OCI-LY7 (cell line): ENCODE results near the gene GRM4. TPM values are rescaled to one million over a fixed set of nuclear protein-coding genes. Genes with fewer than 3 reads are reported as not detected.

Experiments
- BruUV-seq: library from RNA; stranded (reverse); fragments of 400-500 nt; replicated peaks from 2 replicates; lab custom pipeline; 2021; lab: Mats Ljungman, UMichigan
- CTCF ChIA-PET: fragments of 300-600 bp; sonication (Branson Sonifier 250); formaldehyde crosslinking; loops from one replicate; lab custom pipeline; 2022; ENCODE audit warnings: antibody characterized with exemption; ENCODE audit not compliant: unreplicated experiment; lab: Charles Lee
- POLR2A ChIA-PET: fragments of 300-600 bp; sonication (Branson Sonifier 250); formaldehyde crosslinking; loops from one replicate; lab custom pipeline; 2022; ENCODE audit warnings: antibody characterized with exemption; lab: Charles Lee
- DNase-seq: peaks from one replicate; pipeline ENCODE4 v3.0.0-alpha.2; 2015; ENCODE audit warnings: low spot score
- H2AFZ ChIP-seq: fragments of 200-600 bp; sonication (generic), shearing (Covaris generic); 2 replicates; pipeline ENCODE4 v1.6.1; 2014; ENCODE audit warnings: mild to moderate bottlenecking, antibody characterized with exemption, low read length, moderate library complexity
- H3K27ac ChIP-seq: fragments of 200-600 bp; sonication (generic); 2 replicates; pipeline ENCODE4 v1.5.1; 2014; ENCODE audit warnings: mixed run types, low read depth, mild to moderate bottlenecking, moderate library complexity, low read length, inconsistent platforms; ENCODE audit not compliant: poor library complexity, severe bottlenecking
- H3K36me3 ChIP-seq: fragments of 200-600 bp; sonication (generic); 2 replicates; pipeline ENCODE4 v1.6.1; 2014; ENCODE audit warnings: mild to moderate bottlenecking, antibody characterized with exemption, low read length, moderate library complexity, mixed read lengths; ENCODE audit not compliant: insufficient read depth
- H3K4me1 ChIP-seq: fragments of 200-600 bp; sonication (generic); 2 replicates; pipeline ENCODE4 v1.5.1; 2014; ENCODE audit warnings: mild to moderate bottlenecking, low read length; ENCODE audit not compliant: insufficient read depth, poor library complexity, severe bottlenecking
- H3K4me2 ChIP-seq: fragments of 200-600 bp; sonication (generic); 2 replicates; pipeline ENCODE4 v1.6.1; 2014; ENCODE audit warnings: mild to moderate bottlenecking, low read length
- H3K4me3 ChIP-seq: fragments of 200-600 bp; sonication (generic); 2 replicates; pipeline ENCODE4 v1.5.1; 2014; ENCODE audit warnings: mild to moderate bottlenecking, low read depth, low read length; ENCODE audit not compliant: poor library complexity, severe bottlenecking
- H3K79me2 ChIP-seq: fragments of 200-600 bp; sonication (generic); 2 replicates; pipeline ENCODE4 v1.6.1; 2016; ENCODE audit warnings: low read depth, mild to moderate bottlenecking, low read length, moderate library complexity, mixed read lengths; ENCODE audit not compliant: insufficient read depth
- H3K9me2 ChIP-seq: fragments of 200-600 bp; sonication (generic); 2 replicates; pipeline ENCODE4 v1.6.1; 2016; ENCODE audit warnings: mild to moderate bottlenecking, low read length, mixed read lengths; ENCODE audit not compliant: insufficient read depth
- H3K9me3 ChIP-seq: fragments of 200-600 bp; sonication (generic); 2 replicates; pipeline ENCODE4 v1.6.1; 2014; ENCODE audit warnings: mild to moderate bottlenecking, mixed run types, low read length, mixed read lengths
- H4K20me1 ChIP-seq: fragments of 200-600 bp; sonication (generic); 2 replicates; pipeline ENCODE4 v1.6.1; 2014; ENCODE audit warnings: mild to moderate bottlenecking, antibody characterized with exemption, low read length, moderate library complexity, mixed read lengths; ENCODE audit not compliant: insufficient read depth
- EZH2phosphoT487 ChIP-seq: fragments of 200-600 bp; sonication (generic); IDR thresholded peaks from 2 replicates; pipeline ENCODE4 v1.6.1; 2018; ENCODE audit warnings: low read depth, borderline replicate concordance, mild to moderate bottlenecking, mixed run types, antibody characterized with exemption, low read length, moderate library complexity, mixed read lengths
- intact Hi-C: fragments of 100-400 bp; cut with micrococcal nuclease; formaldehyde crosslinking; loops from one replicate; pipeline ENCODE4 v1.10.0; 2022; ENCODE audit not compliant: unreplicated experiment
- total RNA-seq, 2 experiments: library from RNA; depleted of rRNA in 1 of 2; stranded (reverse); fragments of >200 nt in 1 of 2; shearing (Covaris generic) in 1 of 2; gene quantifications; 2 replicates each; pipeline ENCODE4 v1.2.3, GENCODE V29; 2014 to 2022
- TF ChIP-seq, protein P1 (sequence below): fragments of 200-600 bp; sonication (generic); conservative IDR thresholded peaks from 2 replicates; pipeline ENCODE4 v1.5.1; 2014; ENCODE audit warnings: mild to moderate bottlenecking, antibody characterized with exemption, low read length, moderate library complexity, mixed read lengths

Gene GRM4
- total RNA-seq, 2 experiments from 2014 or later: 0.73 to 1.3 TPM

DNA sequence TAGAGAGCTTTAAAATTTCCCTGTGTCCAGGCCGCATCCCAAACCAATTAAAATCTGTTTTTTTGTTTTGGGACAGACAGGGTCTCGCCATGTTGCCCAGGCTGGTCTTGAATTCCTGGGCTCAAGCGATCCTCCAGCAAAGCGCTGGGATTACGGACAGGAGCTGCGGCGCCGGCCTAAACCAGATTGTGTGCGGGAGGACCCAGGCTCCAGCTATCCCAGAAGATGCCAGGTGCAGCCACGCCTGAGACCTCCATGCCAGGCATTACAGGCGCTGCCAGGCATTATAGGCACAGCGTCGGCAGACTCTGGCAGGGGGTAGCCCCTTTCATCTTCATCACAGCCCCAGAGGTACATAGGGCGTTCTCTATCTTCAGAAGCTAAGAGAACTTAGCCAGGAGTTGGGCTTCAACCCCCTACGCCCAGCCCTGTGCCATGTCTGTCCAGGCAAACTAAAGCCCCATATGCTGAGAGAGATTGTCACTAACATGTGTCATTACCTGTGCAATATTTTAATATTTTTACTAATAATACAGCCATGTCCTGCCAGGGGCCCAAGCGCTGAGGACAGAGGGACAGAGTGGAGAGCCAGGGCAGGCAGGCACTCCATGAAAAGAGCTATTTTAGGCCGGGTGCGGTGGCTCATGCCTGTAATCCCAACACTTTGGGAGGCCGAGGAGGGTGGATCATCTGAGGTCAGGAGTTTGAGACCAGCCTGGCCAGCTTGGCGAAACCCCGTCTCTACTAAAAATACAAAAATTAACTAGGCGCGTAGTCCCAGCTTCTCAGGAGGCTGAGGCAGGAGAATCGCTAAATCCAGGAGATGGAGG lies 9.8 kb upstream of the GRM4 start:
- Histone ChIP-seq H3K4me2 (no peak overlapping the region), H3K4me3 (no peak overlapping the region), H3K36me3 (no peaks in the 10 kb centered on the region), H3K4me1 (peaks cover 10% of the 10 kb centered on the region), H2AFZ (no peak overlapping the region), H3K9me2 (no peaks in the 10 kb centered on the region), H3K9me3 (no peaks in the 10 kb centered on the region), H3K79me2 (no peaks in the 10 kb centered on the region), H3K27ac (no peak overlapping the region), H4K20me1 (no peaks in the 10 kb centered on the region)
- no TSS peak for BruUV-seq
- POLR2A ChIA-PET: no interaction called here
- CTCF ChIA-PET: interaction anchor here (1.0 to 1.2 kb wide), 3 partner anchors 102 to 313 kb away, joined by 3 to 5 read pairs (median 3); no protein-coding TSS in a partner anchor
- intact Hi-C loops: loop anchor here (10.0 kb wide), 2 partner anchors 201 to 411 kb away; partner anchors contain the start of gene IP6K3
- DNase-seq: no peak
- TF ChIP-seq, protein P1, sequence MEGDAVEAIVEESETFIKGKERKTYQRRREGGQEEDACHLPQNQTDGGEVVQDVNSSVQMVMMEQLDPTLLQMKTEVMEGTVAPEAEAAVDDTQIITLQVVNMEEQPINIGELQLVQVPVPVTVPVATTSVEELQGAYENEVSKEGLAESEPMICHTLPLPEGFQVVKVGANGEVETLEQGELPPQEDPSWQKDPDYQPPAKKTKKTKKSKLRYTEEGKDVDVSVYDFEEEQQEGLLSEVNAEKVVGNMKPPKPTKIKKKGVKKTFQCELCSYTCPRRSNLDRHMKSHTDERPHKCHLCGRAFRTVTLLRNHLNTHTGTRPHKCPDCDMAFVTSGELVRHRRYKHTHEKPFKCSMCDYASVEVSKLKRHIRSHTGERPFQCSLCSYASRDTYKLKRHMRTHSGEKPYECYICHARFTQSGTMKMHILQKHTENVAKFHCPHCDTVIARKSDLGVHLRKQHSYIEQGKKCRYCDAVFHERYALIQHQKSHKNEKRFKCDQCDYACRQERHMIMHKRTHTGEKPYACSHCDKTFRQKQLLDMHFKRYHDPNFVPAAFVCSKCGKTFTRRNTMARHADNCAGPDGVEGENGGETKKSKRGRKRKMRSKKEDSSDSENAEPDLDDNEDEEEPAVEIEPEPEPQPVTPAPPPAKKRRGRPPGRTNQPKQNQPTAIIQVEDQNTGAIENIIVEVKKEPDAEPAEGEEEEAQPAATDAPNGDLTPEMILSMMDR: no peak
- TF ChIP-seq EZH2phosphoT487: no peak

DNA sequence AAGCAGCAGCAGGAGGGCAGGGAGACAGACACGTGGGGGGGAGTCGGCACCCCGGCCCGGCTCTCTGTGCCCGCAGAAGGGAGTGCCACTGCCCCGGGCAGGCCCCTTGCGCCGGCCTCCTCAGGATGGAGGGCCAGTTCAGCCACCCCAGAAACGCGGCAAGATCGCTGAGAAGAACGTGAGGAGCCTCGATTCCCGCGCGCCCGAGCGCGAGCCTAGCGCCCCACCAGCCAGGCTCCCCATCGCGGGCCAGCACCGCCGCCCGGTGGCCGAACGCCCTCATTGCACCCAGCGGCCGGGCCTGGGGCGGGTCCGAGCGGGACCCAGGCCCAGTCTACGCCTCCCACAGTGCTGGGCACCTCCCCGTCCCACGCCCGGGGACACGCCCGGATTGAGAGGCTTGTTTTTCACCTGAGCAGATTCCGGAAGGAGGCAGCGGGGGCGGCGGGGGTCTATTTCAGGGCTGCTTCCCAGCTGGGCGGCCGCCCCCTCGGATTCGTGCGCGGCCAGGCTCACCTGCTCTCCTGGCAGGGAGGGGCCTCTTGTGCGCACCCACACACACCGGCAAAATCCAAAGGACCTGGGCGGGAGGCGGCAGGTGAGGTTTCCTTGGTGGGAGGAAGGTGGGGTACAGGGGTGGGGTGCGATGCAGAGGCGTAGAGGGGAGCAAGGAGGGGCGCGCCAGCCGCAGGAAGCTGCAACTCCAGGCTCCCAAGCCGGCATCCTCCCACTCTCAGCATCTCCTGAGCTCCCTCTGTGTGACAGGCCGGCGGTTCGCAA lies 9.0 kb upstream of the GRM4 start:
- no peaks in the 10 kb centered on the region for H3K36me3 ChIP-seq
- H3K4me3 ChIP-seq: peak overlapping the region; percentile 31
- H3K27ac ChIP-seq: no peak overlapping the region
- no peaks in the 10 kb centered on the region for H3K9me3 ChIP-seq
- BruUV-seq: no TSS peak
- H3K9me2 ChIP-seq: no peaks in the 10 kb centered on the region
- POLR2A ChIA-PET: no interaction called here
- H4K20me1 ChIP-seq: no peaks in the 10 kb centered on the region
- no peaks in the 10 kb centered on the region for H3K79me2 ChIP-seq
- H3K4me1 ChIP-seq: peaks cover 10% of the 10 kb centered on the region
- CTCF ChIA-PET: interaction anchor here (1.0 kb wide), 2 partner anchors 101 to 104 kb away, joined by 3 read pairs; no protein-coding TSS in a partner anchor
- intact Hi-C loops: loop anchor here (1.0 to 10.0 kb wide), 5 partner anchors 100 to 410 kb away; partner anchors contain the start of genes IP6K3 and LEMD2
- H3K4me2 ChIP-seq: peak overlapping the region; percentile 69
- peak overlapping the region; percentile 21; the same call in 1 of the 2 replicates for H2AFZ ChIP-seq
- peak; percentile 74 for DNase-seq
- TF ChIP-seq, protein P1: peak; percentile 93
- TF ChIP-seq EZH2phosphoT487: no peak
